ENCODE results near the gene RAD54L2.

Gene RAD54L2

DNA sequence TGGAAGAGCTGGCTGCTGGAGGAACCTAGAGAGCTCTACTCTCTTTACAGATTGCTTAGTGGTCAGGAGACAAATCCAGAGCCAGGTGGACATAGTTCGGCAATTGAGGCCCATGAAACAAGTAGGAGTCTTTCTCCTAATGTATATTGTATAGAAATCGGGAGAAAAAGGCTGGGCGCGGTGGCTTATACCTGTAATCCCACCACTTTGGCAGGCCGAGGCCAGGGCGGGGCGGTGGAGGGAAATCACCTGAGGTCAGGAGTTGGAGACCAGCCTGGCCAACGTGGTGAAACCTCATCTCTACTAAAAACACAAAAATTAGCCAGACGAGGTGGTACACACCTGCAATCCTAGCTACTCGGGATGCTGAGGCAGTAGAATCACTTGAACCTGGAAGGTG lies 10.8 kb downstream of the RAD54L2 start:
- Histone ChIP-seq H4K20me1 (ENCODE audit: insufficient read depth) (no peaks in the 10 kb centered on the region), H3K9ac (no peak overlapping the region), H3K4me1 (ENCODE audit: low read depth, poor library complexity, severe bottlenecking) (peaks cover 10% of the 10 kb centered on the region), H3K4me3 (IDR thresholded peaks at IDR 0.05; ENCODE audit: insufficient read depth, low read depth, low read length) (no peak overlapping the region), H3K27ac (no peak overlapping the region), H3K79me2 (ENCODE audit: insufficient read depth, low read depth) (no peaks in the 10 kb centered on the region), H3K27me3 (ENCODE audit: insufficient read depth, low read depth) (no peaks in the 10 kb centered on the region), H3K36me3 (ENCODE audit: insufficient read depth) (no peaks in the 10 kb centered on the region), H3K4me2 (no peak overlapping the region), H2AFZ (ENCODE audit: low read depth) (no peak overlapping the region)
- TF ChIP-seq, protein P1, sequence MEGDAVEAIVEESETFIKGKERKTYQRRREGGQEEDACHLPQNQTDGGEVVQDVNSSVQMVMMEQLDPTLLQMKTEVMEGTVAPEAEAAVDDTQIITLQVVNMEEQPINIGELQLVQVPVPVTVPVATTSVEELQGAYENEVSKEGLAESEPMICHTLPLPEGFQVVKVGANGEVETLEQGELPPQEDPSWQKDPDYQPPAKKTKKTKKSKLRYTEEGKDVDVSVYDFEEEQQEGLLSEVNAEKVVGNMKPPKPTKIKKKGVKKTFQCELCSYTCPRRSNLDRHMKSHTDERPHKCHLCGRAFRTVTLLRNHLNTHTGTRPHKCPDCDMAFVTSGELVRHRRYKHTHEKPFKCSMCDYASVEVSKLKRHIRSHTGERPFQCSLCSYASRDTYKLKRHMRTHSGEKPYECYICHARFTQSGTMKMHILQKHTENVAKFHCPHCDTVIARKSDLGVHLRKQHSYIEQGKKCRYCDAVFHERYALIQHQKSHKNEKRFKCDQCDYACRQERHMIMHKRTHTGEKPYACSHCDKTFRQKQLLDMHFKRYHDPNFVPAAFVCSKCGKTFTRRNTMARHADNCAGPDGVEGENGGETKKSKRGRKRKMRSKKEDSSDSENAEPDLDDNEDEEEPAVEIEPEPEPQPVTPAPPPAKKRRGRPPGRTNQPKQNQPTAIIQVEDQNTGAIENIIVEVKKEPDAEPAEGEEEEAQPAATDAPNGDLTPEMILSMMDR (conservative IDR thresholded peaks at IDR 0.05; ENCODE audit: low read depth, low read length), result no peak

- H3K36me3 ChIP-seq (ENCODE audit: insufficient read depth), result no peaks in the 10 kb centered on the region
- no peak overlapping the region for H3K4me2 ChIP-seq
- no peak overlapping the region for H3K4me3 ChIP-seq (IDR thresholded peaks at IDR 0.05; ENCODE audit: insufficient read depth, low read depth, low read length)
- no peak overlapping the region for H2AFZ ChIP-seq (ENCODE audit: low read depth)
- H3K4me1 ChIP-seq (ENCODE audit: low read depth, poor library complexity, severe bottlenecking), result peaks cover 10% of the 10 kb centered on the region
- no peaks in the 10 kb centered on the region for H3K79me2 ChIP-seq (ENCODE audit: insufficient read depth, low read depth)
- H3K27me3 ChIP-seq (ENCODE audit: insufficient read depth, low read depth), result no peaks in the 10 kb centered on the region
- TF ChIP-seq, protein P1 (conservative IDR thresholded peaks at IDR 0.05; ENCODE audit: low read depth, low read length), result no peak
- no peaks in the 10 kb centered on the region for H4K20me1 ChIP-seq (ENCODE audit: insufficient read depth)
- no peak overlapping the region for H3K27ac ChIP-seq
- H3K9ac ChIP-seq, result no peak overlapping the region
Observed at GRCh38 chr3:51550080-51550819, 11.7 kb downstream of the RAD54L2 start.

DNA sequence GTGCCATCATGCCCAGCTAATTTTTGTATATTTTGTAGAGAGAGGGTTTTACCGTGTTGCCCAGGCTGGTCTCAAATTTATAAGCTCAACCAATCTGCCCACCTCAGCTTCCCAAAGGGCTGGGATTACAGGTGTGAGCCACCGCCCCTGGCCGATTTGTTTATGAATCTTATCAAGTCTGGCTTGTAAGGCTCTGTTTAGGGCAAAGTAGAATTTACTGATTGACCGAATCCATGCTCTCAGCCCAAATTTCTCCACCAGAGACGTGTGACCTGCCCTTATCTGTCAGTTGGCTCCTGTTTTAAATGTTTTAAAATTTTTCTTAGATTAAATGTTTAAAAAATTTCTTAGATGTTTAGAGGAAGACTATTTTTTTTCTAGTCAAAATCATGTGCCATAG lies 19.5 kb downstream of the RAD54L2 start:
- H2AFZ ChIP-seq (ENCODE audit: low read depth), result no peak overlapping the region

DNA sequence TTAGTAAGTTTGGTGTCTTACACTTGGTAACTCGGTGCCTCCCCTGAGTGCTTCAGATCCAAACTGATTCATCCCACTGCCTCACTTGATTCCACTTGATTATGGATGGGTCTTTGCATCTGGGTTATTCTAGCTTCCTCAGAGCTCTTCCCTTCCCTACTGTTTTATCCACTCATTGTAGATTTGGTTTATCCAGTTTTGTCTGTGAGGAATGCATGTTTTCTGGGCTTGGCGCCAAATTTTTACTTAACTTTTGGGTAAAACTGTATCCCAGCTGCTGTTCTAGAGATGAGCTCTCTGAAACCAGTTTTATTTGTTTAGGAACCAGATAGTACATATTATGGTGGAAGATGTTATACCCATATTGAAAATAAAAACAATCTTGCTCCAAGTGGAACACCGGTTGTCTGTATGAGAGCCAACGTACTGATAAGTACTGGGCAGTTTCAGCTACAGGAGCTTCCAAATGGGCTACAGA lies 20.9 kb downstream of the RAD54L2 start:
- no peaks in the 10 kb centered on the region for H4K20me1 ChIP-seq (ENCODE audit: insufficient read depth)
- H3K4me2 ChIP-seq, result no peak overlapping the region
- no peak overlapping the region for H3K4me3 ChIP-seq (IDR thresholded peaks at IDR 0.05; ENCODE audit: insufficient read depth, low read depth, low read length)
- no peak overlapping the region for H2AFZ ChIP-seq (ENCODE audit: low read depth)
- H3K4me1 ChIP-seq (ENCODE audit: low read depth, poor library complexity, severe bottlenecking), result peaks cover 4% of the 10 kb centered on the region
- no peak overlapping the region for H3K9ac ChIP-seq
- no peaks in the 10 kb centered on the region for H3K79me2 ChIP-seq (ENCODE audit: insufficient read depth, low read depth)
- no peak overlapping the region for H3K27ac ChIP-seq
- no peaks in the 10 kb centered on the region for H3K36me3 ChIP-seq (ENCODE audit: insufficient read depth)
- TF ChIP-seq, protein P1 (conservative IDR thresholded peaks at IDR 0.05; ENCODE audit: low read depth, low read length), result no peak
- no peaks in the 10 kb centered on the region for H3K27me3 ChIP-seq (ENCODE audit: insufficient read depth, low read depth)

More for the DNA sequence above, 19.5 kb downstream of the RAD54L2 start:
- H3K27me3 ChIP-seq (ENCODE audit: insufficient read depth, low read depth), result no peaks in the 10 kb centered on the region
- TF ChIP-seq, protein P1 (conservative IDR thresholded peaks at IDR 0.05; ENCODE audit: low read depth, low read length), result no peak
- H3K27ac ChIP-seq, result no peak overlapping the region
- H4K20me1 ChIP-seq (ENCODE audit: insufficient read depth), result no peaks in the 10 kb centered on the region
- no peak overlapping the region for H3K4me3 ChIP-seq (IDR thresholded peaks at IDR 0.05; ENCODE audit: insufficient read depth, low read depth, low read length)
- no peaks in the 10 kb centered on the region for H3K79me2 ChIP-seq (ENCODE audit: insufficient read depth, low read depth)
- H3K9ac ChIP-seq, result no peak overlapping the region
- no peak overlapping the region for H3K4me2 ChIP-seq
- H3K36me3 ChIP-seq (ENCODE audit: insufficient read depth), result no peaks in the 10 kb centered on the region
- H3K4me1 ChIP-seq (ENCODE audit: low read depth, poor library complexity, severe bottlenecking), result peaks cover 4% of the 10 kb centered on the region

Measured in KMS-11 (cell line).